Right ventricle myocardium superior (tissue), 1 donor: ENCODE results near the gene DESI2. TPM values are rescaled to one million over a fixed set of nuclear protein-coding genes. Genes with fewer than 3 reads are reported as not detected.
"Not testable (repeated sequence)": the region's sequence is repeated elsewhere in the genome, so short reads cannot be mapped to it uniquely, and the experiment has no call there.

Experiments
- ATAC-seq: fragments of 200-7000 bp; cut with Tn5 transposase; one replicate; pipeline ENCODE4 v1.9.1; 2020; ENCODE audit warnings: mild to moderate bottlenecking; ENCODE audit not compliant: poor library complexity
- DNase-seq: peaks from one replicate; pipeline ENCODE4 v3.0.0-alpha.2; 2020
- intact Hi-C: fragments of 100-400 bp; cut with DNase I; formaldehyde crosslinking; loops from one replicate; pipeline ENCODE4 v1.11.2; 2022
- total RNA-seq: library from RNA; stranded (reverse); fragmentation: NEBNext Ultra II Directional; extraction: Animal tissue kit (Norgen Biotek cat#: 25700); gene quantifications from one replicate; pipeline ENCODE4 v1.2.1, GENCODE V29; 2021
- donor health status: DM: no; HTN: yes; CAD: no; lungs with severe emphysema.

Gene DESI2
- total RNA-seq, 1 donor from 2014 or later, result 19.8 TPM

GRCh38 chr1:244735404-244735803, 82.5 kb downstream of the DESI2 start:
- DNase-seq (no peak), ATAC-seq (no peak)
- intact Hi-C loops, result no loop called here

DNA sequence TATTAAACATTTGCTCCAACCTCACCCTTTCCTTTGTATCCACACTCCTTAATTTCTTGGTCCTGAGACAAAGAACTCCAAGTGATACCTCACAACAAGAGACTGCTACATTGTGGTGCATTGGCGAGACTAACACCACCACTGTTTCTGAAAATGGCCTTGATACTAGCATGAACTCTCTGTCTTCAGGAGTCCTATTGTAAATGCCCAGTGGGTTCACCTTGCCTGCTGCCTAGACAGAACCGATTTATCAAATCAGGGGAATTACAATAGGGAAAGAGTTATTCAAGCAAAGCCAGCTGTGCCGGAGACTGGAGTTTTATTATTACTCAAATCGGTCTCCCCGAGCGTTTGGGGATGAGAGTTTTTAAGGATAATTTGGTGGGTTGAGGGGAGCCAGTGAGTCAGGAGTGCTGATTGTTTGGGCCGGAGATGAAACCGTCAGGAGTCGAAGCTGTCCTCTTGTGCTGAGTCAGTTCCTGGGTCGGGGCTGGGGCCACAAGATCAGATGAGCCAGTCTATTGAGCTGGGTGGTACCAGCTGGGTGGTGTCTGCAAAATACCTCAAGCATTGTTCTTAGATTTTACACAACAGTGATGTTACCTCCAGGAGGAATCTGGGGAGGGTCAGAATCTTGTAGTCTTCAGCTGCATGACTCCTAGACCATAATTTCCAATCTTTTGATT, 83.1 kb downstream of the DESI2 start:
- intact Hi-C loops, result no loop called here
- DNase-seq, result no peak

GRCh38 chr1:244739140-244739539, 86.2 kb downstream of the DESI2 start:
- intact Hi-C loops, ATAC-seq, DNase-seq: not testable (repeated sequence)

More for the DNA sequence above, 83.1 kb downstream of the DESI2 start:
- no peak for ATAC-seq

DNA sequence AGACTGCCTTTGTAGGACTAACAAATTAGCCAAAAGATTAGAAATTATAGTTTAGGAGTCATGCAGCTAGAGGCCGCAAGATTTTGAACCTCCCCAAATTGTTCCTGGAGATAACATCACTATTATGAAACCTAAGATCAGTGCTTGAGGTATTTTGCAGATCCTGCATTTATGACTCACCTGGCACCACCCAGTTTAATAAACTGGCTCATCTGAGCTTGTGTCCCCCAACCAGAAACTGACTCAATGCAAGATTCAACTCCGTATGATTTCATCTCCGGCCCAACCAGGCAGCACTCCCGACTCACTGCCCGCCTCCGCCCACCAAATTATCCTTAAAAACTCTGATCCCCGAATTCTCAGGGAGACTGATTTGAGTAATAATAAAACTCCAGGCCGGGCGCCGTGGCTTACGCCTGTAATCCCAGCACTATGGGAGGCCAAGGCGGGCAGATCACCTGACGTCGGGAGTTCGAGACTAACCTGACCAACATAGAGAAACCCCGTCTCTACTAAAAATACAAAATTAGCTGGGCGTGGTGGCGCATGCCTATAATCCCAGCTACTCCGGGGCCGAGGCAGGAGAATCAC, 87.2 kb downstream of the DESI2 start:
- DNase-seq, intact Hi-C loops, ATAC-seq: not testable (repeated sequence)

GRCh38 chr1:244741692-244742091, 88.8 kb downstream of the DESI2 start:
- no peak for ATAC-seq

DNA sequence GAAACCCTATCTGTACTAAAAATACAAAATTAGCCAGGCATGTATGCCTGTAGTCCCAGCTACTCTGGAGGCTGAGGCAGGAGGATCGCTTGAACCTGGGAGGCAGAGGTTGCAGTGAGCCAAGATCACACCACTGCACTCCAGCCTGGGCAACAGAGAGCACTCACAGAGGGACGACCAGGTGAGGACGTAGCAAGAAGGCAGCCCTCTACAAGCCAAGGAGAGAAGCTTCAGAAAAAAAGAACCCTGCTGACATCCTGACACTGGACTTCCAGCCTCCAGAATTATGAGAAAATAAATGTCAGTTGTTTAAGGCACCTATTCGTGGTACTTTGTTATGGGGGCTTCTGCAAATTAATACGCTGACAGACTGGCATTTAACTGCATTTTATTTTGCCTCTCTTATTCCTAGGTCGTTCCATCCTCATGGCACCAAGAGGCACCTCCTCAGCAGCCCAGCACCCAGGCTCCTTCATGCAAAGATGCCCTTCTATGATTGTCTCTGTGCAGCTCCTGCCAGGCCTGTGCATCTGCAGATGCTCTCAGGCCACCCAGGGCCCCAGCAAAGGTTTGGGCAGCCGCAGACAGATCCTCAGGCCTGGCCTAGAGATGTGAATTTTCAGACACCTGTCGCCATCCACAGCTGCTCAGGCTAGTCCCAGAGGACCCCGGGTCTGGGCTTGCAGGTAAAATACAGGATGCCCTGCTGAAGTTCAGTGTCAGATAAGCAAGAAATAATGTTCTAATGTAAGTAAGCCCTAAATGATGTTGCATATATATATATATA, 96.5 kb downstream of the DESI2 start:
- ATAC-seq, result no peak
- intact Hi-C loops, result no loop called here
- DNase-seq, result no peak

More at GRCh38 chr1:244741692-244742091, 88.8 kb downstream of the DESI2 start:
- no peak for DNase-seq
- intact Hi-C loops, result no loop called here

GRCh38 chr1:244751271-244751895, 98.5 kb downstream of the DESI2 start:
- no peak for ATAC-seq
- DNase-seq, result no peak
- intact Hi-C loops, result no loop called here

- intact Hi-C loops, result no loop called here
- DNase-seq (no peak), ATAC-seq (no peak)
Observed at GRCh38 chr1:244755673-244756072, 102.7 kb downstream of the DESI2 start.

- intact Hi-C loops, result no loop called here
- DNase-seq, result no peak
- ATAC-seq, result no peak
Observed at GRCh38 chr1:244757091-244757939, 104.4 kb downstream of the DESI2 start.

Other genes with a start within 250 kb of the DESI2 start
- 5.0 TPM for gene ADSS2, start 201.2 kb upstream of the DESI2 start, total RNA-seq
- gene CATSPERE, start 191.9 kb upstream of the DESI2 start, total RNA-seq, result 0.65 TPM
- 68.7 TPM for gene COX20, start 182.5 kb downstream of the DESI2 start, total RNA-seq
- gene HNRNPU, start 211.4 kb downstream of the DESI2 start, total RNA-seq, result 164 TPM